GM12891 (cell line): ENCODE results near the gene SSH2.

Experiments
- PAX5 ChIP-seq: IDR thresholded peaks from 2 replicates; pipeline ENCODE4 v1.6.1; 2011; ENCODE audit warnings: low read length, moderate library complexity, mild to moderate bottlenecking; ENCODE audit not compliant: insufficient read depth, severe bottlenecking
- POLR2A ChIP-seq: IDR thresholded peaks from 2 replicates; pipeline ENCODE4 v1.6.1; 2011; ENCODE audit warnings: low read depth, low read length, control low read depth
- POLR2AphosphoS5 ChIP-seq: IDR thresholded peaks from 2 replicates; pipeline ENCODE4 v1.6.1; 2011; ENCODE audit warnings: low read depth, low read length, control low read depth
- TAF1 ChIP-seq: IDR thresholded peaks from 2 replicates; pipeline ENCODE4 v1.6.1; 2011; ENCODE audit warnings: low read depth, low read length, control low read depth

- TF ChIP-seq POLR2A (0 out of 2 replicates have a peak, but pooled peaks have one; percentile 30), POLR2AphosphoS5 (no peak), TAF1 (no peak), PAX5 (no peak)
Measured at GRCh38 chr17:29931231-29931932, 1.4 kb upstream of the SSH2 start.
